UCSD-AML1 (cell line): ENCODE data around the gene CKM.

Experiments used
- DNase-seq: peaks from one replicate; lab custom pipeline; 2025; ENCODE audit not compliant: unreplicated experiment; lab: John Stamatoyannopoulos, UW

The CKM gene

GRCh38 chr19:45322744-45323281 lies at the start of gene CKM:
TSS of gene CKM (minus strand) at chr19:45322875. CDS start at chr19:45319713, 3,162 bp downstream.
- DNase-seq: no peak

GRCh38 chr19:45370410-45371204 lies 47.9 kb upstream of the CKM start, which contains the start of gene ERCC2:
TSS of gene ERCC2 (minus strand) at chr19:45370573. CDS start at chr19:45370540, 33 bp downstream.
- peak; percentile 98 for DNase-seq

- DNase-seq: no peak
Observed at GRCh38 chr19:45368737-45369340, 46.2 kb upstream of the CKM start.

- DNase-seq: no peak
Observed at GRCh38 chr19:45368127-45368526, 45.5 kb upstream of the CKM start.

- DNase-seq: no peak
Observed at GRCh38 chr19:45364696-45365095, 42.0 kb upstream of the CKM start.

GRCh38 chr19:45363861-45364459 lies 41.3 kb upstream of the CKM start:
- DNase-seq: no peak

GRCh38 chr19:45362291-45362690 lies 39.6 kb upstream of the CKM start:
- no peak for DNase-seq

GRCh38 chr19:45361608-45362007 lies 38.9 kb upstream of the CKM start:
- no peak for DNase-seq

- no peak for DNase-seq
Observed at GRCh38 chr19:45358213-45358792, 35.6 kb upstream of the CKM start.

- no peak for DNase-seq
Observed at GRCh38 chr19:45357445-45357783, 34.7 kb upstream of the CKM start.

GRCh38 chr19:45356760-45357444 lies 34.2 kb upstream of the CKM start:
- no peak for DNase-seq

- DNase-seq: no peak
Observed at GRCh38 chr19:45355910-45356309, 33.2 kb upstream of the CKM start.

GRCh38 chr19:45355402-45355801 lies 32.7 kb upstream of the CKM start:
- no peak for DNase-seq

GRCh38 chr19:45354241-45354842 lies 31.7 kb upstream of the CKM start:
- no peak for DNase-seq

GRCh38 chr19:45352914-45353796 lies 30.5 kb upstream of the CKM start:
- DNase-seq: no peak

- DNase-seq: no peak
Observed at GRCh38 chr19:45352471-45352870, 29.8 kb upstream of the CKM start.

- DNase-seq: no peak
Observed at GRCh38 chr19:45352062-45352461, 29.4 kb upstream of the CKM start.

GRCh38 chr19:45351401-45351952 lies 28.8 kb upstream of the CKM start:
- no peak for DNase-seq

- DNase-seq: no peak
Observed at GRCh38 chr19:45350477-45351058, 27.9 kb upstream of the CKM start.
